GM12891 (cell line): ENCODE results near the gene FAM174B.

Source experiments
- POLR2A ChIP-seq: IDR thresholded peaks from 2 replicates; pipeline ENCODE4 v1.6.1; 2011; ENCODE audit warnings: low read depth, low read length, control low read depth
- POLR2AphosphoS5 ChIP-seq: IDR thresholded peaks from 2 replicates; pipeline ENCODE4 v1.6.1; 2011; ENCODE audit warnings: low read depth, low read length, control low read depth
- SPI1 ChIP-seq: IDR thresholded peaks from 2 replicates; pipeline ENCODE4 v1.6.1; 2011; ENCODE audit warnings: low read depth, low read length, control low read depth
- TAF1 ChIP-seq: IDR thresholded peaks from 2 replicates; pipeline ENCODE4 v1.6.1; 2011; ENCODE audit warnings: low read depth, low read length, control low read depth

GRCh38 chr15:92636401-92636907 is 19.1 kb downstream of the FAM174B start:
- TF ChIP-seq POLR2A = no peak
- no peak for TF ChIP-seq TAF1
- no peak for TF ChIP-seq SPI1
- TF ChIP-seq POLR2AphosphoS5 = no peak
